CD4-positive, alpha-beta T cell (primary cell): ENCODE results near the gene OPCML. TPM values are rescaled to one million over a fixed set of nuclear protein-coding genes. Genes with fewer than 3 reads are reported as not detected.

Experiments
- ATAC-seq: fragments of 200-7000 bp; cut with Tn5 transposase; one replicate; pipeline ENCODE4 v1.10.0; 2022; ENCODE audit warnings: mild to moderate bottlenecking; ENCODE audit not compliant: poor library complexity
- CTCF ChIA-PET: fragments of 350-600 bp; sonication (Branson Sonifier 250); formaldehyde crosslinking; loops from one replicate; lab custom pipeline; 2021; ENCODE audit warnings: antibody characterized with exemption, inconsistent platforms; lab: Charles Lee
- POLR2A ChIA-PET: fragments of 350-600 bp; sonication (Branson Sonifier 250); formaldehyde crosslinking; loops from one replicate; lab custom pipeline; 2021; ENCODE audit warnings: antibody characterized with exemption, inconsistent platforms; lab: Charles Lee
- DNase-seq, 14 experiments: peaks; one replicate each; pipeline ENCODE4 v3.0.0-alpha.2; 2013 to 2020; ENCODE audit warnings: mixed read lengths in 2 of 14
- H3K27ac ChIP-seq, 2 donors: one replicate each; pipeline versions ENCODE4 v1.5.1 to v1.7.0; 2013; ENCODE audit warnings: low read length in 2 of 2, low read depth in 1 of 2, mild to moderate bottlenecking in 1 of 2
- H3K27me3 ChIP-seq, 2 experiments: 1 replicate in 1 of 2; 2 replicates in 1 of 2; pipeline versions ENCODE4 v1.6.1 to v1.7.0; 2013; ENCODE audit warnings: low read length in 2 of 2, control low read depth in 1 of 2, mild to moderate bottlenecking in 1 of 2, moderate library complexity in 1 of 2; ENCODE audit not compliant: insufficient read depth in 2 of 2, control insufficient read depth in 1 of 2
- H3K36me3 ChIP-seq: one replicate; pipeline ENCODE4 v1.6.1; 2013; ENCODE audit warnings: low read length, control low read depth; ENCODE audit not compliant: insufficient read depth
- H3K4me1 ChIP-seq: one replicate; pipeline ENCODE4 v1.6.1; 2013; ENCODE audit warnings: low read length, control low read depth; ENCODE audit not compliant: insufficient read depth
- H3K4me3 ChIP-seq: one replicate; pipeline ENCODE4 v1.5.1; 2013; ENCODE audit warnings: mild to moderate bottlenecking, low read length, moderate library complexity
- H3K9me3 ChIP-seq, 2 experiments: 1 replicate in 1 of 2; 2 replicates in 1 of 2; pipeline versions ENCODE4 v1.6.1 to v1.7.0; 2013; ENCODE audit warnings: low read length in 2 of 2, mild to moderate bottlenecking in 2 of 2, control low read depth in 1 of 2, moderate library complexity in 1 of 2; ENCODE audit not compliant: control insufficient read depth in 1 of 2, insufficient read depth in 1 of 2
- H3K27ac Mint-ChIP-seq: one replicate; pipeline ENCODE4 v1.8.0; 2020; ENCODE audit warnings: mixed read lengths
- H3K27me3 Mint-ChIP-seq: one replicate; pipeline ENCODE4 v1.8.0; 2021; ENCODE audit warnings: mixed read lengths
- H3K36me3 Mint-ChIP-seq: one replicate; pipeline ENCODE4 v1.8.0; 2021; ENCODE audit warnings: low read depth, mixed read lengths
- H3K4me1 Mint-ChIP-seq: one replicate; pipeline ENCODE4 v1.8.0; 2021; ENCODE audit warnings: low read depth, mixed read lengths
- H3K4me3 Mint-ChIP-seq: one replicate; pipeline ENCODE4 v1.8.0; 2020; ENCODE audit warnings: mild to moderate bottlenecking, mixed read lengths
- H3K9me3 Mint-ChIP-seq: one replicate; pipeline ENCODE4 v1.8.0; 2020; ENCODE audit warnings: mixed read lengths
- CTCF ChIP-seq: fragments of 200-600 bp; IDR thresholded peaks from one replicate; pipeline ENCODE4 v1.8.0; 2022; ENCODE audit warnings: antibody characterized with exemption, mild to moderate bottlenecking
- intact Hi-C, 2 experiments: fragments of 100-400 bp; cut with DNase I in 1 of 2; cut with micrococcal nuclease in 1 of 2; formaldehyde crosslinking; loops; one replicate each; pipeline versions ENCODE4 v1.15.1 to v1.9.0; 2023 to 2025; cut with DNase I, micrococcal nuclease
- total RNA-seq, 174 experiments: library from RNA in 2 of 174; stranded (reverse) in 2 of 174; gene quantifications; one replicate each; pipeline ENCODE4 v1.2.3 and lab custom pipeline; 2021 to 2026

Gene OPCML
- total RNA-seq, 2 experiments from 2014 or later, result not detected

GRCh38 chr11:133153031-133153430, 379.3 kb downstream of the OPCML start:
- TF ChIP-seq CTCF, result no peak
- H3K36me3 ChIP-seq, result no peaks in the 10 kb centered on the region
- Mint-ChIP-seq H3K4me1 (no peaks in the 10 kb centered on the region), H3K36me3 (no peaks in the 10 kb centered on the region), H3K4me3 (no peak overlapping the region), H3K27me3 (peaks cover 12% of the 10 kb centered on the region), H3K9me3 (no peaks in the 10 kb centered on the region), H3K27ac (no peak overlapping the region)
- CTCF ChIA-PET, result no interaction called here
- peaks cover 0 to 3% of the 10 kb centered on the region in 2 experiments for H3K27me3 ChIP-seq
- no peak overlapping the region for H3K27ac ChIP-seq
- POLR2A ChIA-PET, result no interaction called here
- intact Hi-C loops, result no loop called here
- DNase-seq, result no peak
- ATAC-seq, result no peak
- peaks cover 0 to 8% of the 10 kb centered on the region in 2 experiments for H3K9me3 ChIP-seq
- no peaks in the 10 kb centered on the region for H3K4me1 ChIP-seq
- H3K4me3 ChIP-seq, result no peak overlapping the region

GRCh38 chr11:133149698-133150097, 382.6 kb downstream of the OPCML start:
- no peaks in the 10 kb centered on the region for H3K36me3 ChIP-seq
- Mint-ChIP-seq H3K27me3 (no peaks in the 10 kb centered on the region), H3K4me3 (no peak overlapping the region), H3K36me3 (no peaks in the 10 kb centered on the region), H3K4me1 (no peaks in the 10 kb centered on the region), H3K9me3 (no peaks in the 10 kb centered on the region), H3K27ac (no peak overlapping the region)
- POLR2A ChIA-PET, result no interaction called here
- ATAC-seq (no peak), DNase-seq (no peak)
- CTCF ChIA-PET, result no interaction called here
- H3K9me3 ChIP-seq, result peaks cover 0 to 12% of the 10 kb centered on the region in 2 experiments
- H3K4me3 ChIP-seq, result no peak overlapping the region
- no peaks in the 10 kb centered on the region for H3K4me1 ChIP-seq
- no peak overlapping the region for H3K27ac ChIP-seq
- intact Hi-C loops, result no loop called here
- no peak for TF ChIP-seq CTCF
- no peaks in the 10 kb centered on the region for H3K27me3 ChIP-seq

- H3K9me3 Mint-ChIP-seq, result no peaks in the 10 kb centered on the region
- POLR2A ChIA-PET, result no interaction called here
- intact Hi-C loops, result no loop called here
- TF ChIP-seq CTCF, result no peak
- CTCF ChIA-PET, result no interaction called here
- no peaks in the 10 kb centered on the region for H3K36me3 Mint-ChIP-seq
- Histone ChIP-seq H3K27me3 (no peaks in the 10 kb centered on the region), H3K4me3 (no peak overlapping the region), H3K9me3 (peaks cover 0 to 4% of the 10 kb centered on the region in 2 experiments), H3K4me1 (no peaks in the 10 kb centered on the region), H3K27ac (no peak overlapping the region), H3K36me3 (no peaks in the 10 kb centered on the region)
- ATAC-seq (no peak), DNase-seq (no peak)
- no peaks in the 10 kb centered on the region for H3K4me1 Mint-ChIP-seq
- no peak overlapping the region for H3K27ac Mint-ChIP-seq
- H3K4me3 Mint-ChIP-seq, result no peak overlapping the region
- H3K27me3 Mint-ChIP-seq, result no peaks in the 10 kb centered on the region
These were observed 384.7 kb downstream of the OPCML start for GRCh38 chr11:133147625-133148024.
